ENCODE data around the gene TBC1D1.

Gene TBC1D1

DNA sequence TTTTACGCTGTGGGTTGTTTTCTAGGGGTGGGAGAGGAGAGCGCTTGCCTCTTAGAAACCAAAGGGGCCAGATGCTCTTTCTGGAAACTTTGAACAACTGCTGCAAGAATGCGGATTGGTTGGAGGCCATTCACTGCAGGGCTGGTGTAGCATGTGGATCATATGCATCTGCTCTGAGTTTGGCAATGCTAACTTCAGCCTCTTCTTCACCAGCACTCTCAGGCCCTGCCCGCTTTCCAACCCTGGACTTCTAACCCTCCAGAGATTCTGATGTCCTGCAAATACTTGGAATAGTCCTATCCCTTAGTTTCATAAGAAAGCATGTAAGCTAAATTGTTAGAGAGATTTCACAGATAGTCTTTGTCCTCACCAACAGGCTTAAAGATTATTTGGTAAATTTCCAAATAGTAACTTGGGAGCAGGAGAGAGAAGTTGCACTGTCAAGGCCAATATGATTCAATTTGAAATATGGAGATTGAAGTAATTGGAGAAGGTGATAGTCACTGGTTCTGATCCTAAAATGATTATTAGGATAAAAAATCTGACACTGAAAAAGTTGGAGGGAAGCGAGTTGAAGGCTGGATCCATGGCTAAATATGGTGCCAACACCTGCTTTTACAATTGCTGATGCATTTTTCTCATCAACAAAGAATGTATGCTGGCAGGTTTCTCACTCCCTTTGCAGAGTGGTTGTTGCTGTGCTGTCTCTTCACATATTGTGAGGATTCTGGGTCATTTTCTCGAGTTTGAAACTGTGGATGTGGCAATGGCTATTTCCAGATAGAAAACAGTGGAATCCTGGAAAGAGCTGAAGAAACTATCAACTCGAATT is 279.7 kb downstream of the TBC1D1 start:
- Histone ChIP-seq H4K20me1 (ENCODE audit: insufficient read depth, low read length) (no peaks in the 10 kb centered on the region), H2AFZ (ENCODE audit: low read length) (no peak overlapping the region), H3K4me1 (ENCODE audit: insufficient read depth, low read length, severe bottlenecking) (no peaks in the 10 kb centered on the region), H3K27me3 (ENCODE audit: insufficient read depth, low read length) (no peaks in the 10 kb centered on the region; the same call in 1 of the 2 replicates), H3K4me2 (ENCODE audit: low read length) (no peak overlapping the region), H3K9me2 (ENCODE audit: low read depth, low read length) (no peaks in the 10 kb centered on the region), H3F3A (ENCODE audit: insufficient read depth, low read length) (no peaks in the 10 kb centered on the region), H3K9ac (ENCODE audit: low read length) (no peak overlapping the region), H3K27ac (ENCODE audit: low read depth, low read length, poor library complexity, severe bottlenecking) (no peak overlapping the region), H3K4me3 (ENCODE audit: low read depth, low read length, poor library complexity, severe bottlenecking) (no peak overlapping the region), H3K79me2 (ENCODE audit: insufficient read depth, low read length) (no peaks in the 10 kb centered on the region), H3K9me3 (ENCODE audit: low read length) (no peaks in the 10 kb centered on the region), H3K36me3 (ENCODE audit: insufficient read depth, low read length) (no peaks in the 10 kb centered on the region)
- TF ChIP-seq EZH2 (IDR thresholded peaks at IDR 0.05; ENCODE audit: borderline replicate concordance, low read length), result no peak
- TF ChIP-seq, protein P1, sequence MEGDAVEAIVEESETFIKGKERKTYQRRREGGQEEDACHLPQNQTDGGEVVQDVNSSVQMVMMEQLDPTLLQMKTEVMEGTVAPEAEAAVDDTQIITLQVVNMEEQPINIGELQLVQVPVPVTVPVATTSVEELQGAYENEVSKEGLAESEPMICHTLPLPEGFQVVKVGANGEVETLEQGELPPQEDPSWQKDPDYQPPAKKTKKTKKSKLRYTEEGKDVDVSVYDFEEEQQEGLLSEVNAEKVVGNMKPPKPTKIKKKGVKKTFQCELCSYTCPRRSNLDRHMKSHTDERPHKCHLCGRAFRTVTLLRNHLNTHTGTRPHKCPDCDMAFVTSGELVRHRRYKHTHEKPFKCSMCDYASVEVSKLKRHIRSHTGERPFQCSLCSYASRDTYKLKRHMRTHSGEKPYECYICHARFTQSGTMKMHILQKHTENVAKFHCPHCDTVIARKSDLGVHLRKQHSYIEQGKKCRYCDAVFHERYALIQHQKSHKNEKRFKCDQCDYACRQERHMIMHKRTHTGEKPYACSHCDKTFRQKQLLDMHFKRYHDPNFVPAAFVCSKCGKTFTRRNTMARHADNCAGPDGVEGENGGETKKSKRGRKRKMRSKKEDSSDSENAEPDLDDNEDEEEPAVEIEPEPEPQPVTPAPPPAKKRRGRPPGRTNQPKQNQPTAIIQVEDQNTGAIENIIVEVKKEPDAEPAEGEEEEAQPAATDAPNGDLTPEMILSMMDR (IDR thresholded peaks at IDR 0.05; ENCODE audit: low read length), result no peak

DNA sequence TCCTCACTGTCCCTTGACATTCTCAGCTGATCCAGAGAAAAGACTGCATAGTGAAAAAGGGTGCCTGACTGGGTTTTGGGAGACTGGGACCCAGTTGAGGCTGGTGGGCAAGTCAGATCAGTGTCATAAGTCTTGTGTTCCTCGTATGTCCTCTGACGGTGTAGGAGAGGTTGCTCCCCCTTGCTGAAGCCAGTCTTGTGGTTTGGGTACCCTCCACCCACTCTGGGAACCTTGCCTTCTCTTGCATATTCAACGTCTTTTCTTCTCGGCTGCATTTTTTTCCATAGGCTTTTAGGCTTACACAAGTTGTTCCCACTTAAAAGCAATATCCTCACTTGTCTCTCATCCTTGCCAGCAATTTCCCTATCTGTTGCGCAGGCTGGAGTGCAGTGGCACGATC is 281.2 kb downstream of the TBC1D1 start:
- Histone ChIP-seq H3K27ac (ENCODE audit: low read depth, low read length, poor library complexity, severe bottlenecking) (no peak overlapping the region), H4K20me1 (ENCODE audit: insufficient read depth, low read length) (no peaks in the 10 kb centered on the region), H3K36me3 (ENCODE audit: insufficient read depth, low read length) (no peaks in the 10 kb centered on the region), H3K4me1 (ENCODE audit: insufficient read depth, low read length, severe bottlenecking) (no peaks in the 10 kb centered on the region), H3K4me2 (ENCODE audit: low read length) (no peak overlapping the region), H3K9me3 (ENCODE audit: low read length) (no peaks in the 10 kb centered on the region), H3K79me2 (ENCODE audit: insufficient read depth, low read length) (no peaks in the 10 kb centered on the region), H2AFZ (ENCODE audit: low read length) (no peak overlapping the region), H3K9me2 (ENCODE audit: low read depth, low read length) (no peaks in the 10 kb centered on the region), H3K27me3 (ENCODE audit: insufficient read depth, low read length) (no peaks in the 10 kb centered on the region; the same call in 1 of the 2 replicates), H3F3A (ENCODE audit: insufficient read depth, low read length) (no peaks in the 10 kb centered on the region), H3K4me3 (ENCODE audit: low read depth, low read length, poor library complexity, severe bottlenecking) (no peak overlapping the region), H3K9ac (ENCODE audit: low read length) (no peak overlapping the region)
- TF ChIP-seq, protein P1 (IDR thresholded peaks at IDR 0.05; ENCODE audit: low read length), result no peak

DNA sequence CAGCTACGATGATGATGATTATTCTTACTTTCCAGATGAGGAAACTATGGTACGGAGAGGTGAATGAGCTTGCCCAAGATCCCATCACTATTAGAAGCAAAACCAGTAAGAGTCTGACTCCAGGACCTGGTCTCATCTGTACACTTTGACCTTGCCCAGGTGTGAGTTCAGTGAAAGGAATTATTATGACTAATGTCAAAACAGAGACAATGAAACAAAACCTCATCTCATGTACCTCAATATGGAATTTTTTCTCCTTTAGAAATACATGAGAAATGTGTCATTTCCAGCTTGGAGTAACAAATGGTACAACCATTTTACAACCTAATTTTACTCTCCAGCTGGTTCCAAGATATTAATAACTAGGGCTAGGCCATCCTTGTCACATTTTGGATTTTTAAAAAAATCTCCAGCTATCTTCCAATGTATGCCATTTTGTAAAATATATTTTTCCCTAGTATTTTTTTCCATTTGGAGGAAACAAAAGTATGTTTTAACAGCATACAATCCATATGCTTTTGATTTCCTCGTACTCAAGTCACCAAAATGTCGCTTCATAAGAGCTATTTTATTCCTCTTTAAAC is 283.1 kb downstream of the TBC1D1 start:
- Histone ChIP-seq H2AFZ (ENCODE audit: low read length) (no peak overlapping the region), H3K36me3 (ENCODE audit: insufficient read depth, low read length) (no peaks in the 10 kb centered on the region), H3K79me2 (ENCODE audit: insufficient read depth, low read length) (no peaks in the 10 kb centered on the region), H3K9ac (ENCODE audit: low read length) (no peak overlapping the region), H3K27me3 (ENCODE audit: insufficient read depth, low read length) (no peaks in the 10 kb centered on the region; the same call in 1 of the 2 replicates), H3K9me2 (ENCODE audit: low read depth, low read length) (no peaks in the 10 kb centered on the region), H3K4me3 (ENCODE audit: low read depth, low read length, poor library complexity, severe bottlenecking) (no peak overlapping the region), H3K4me1 (ENCODE audit: insufficient read depth, low read length, severe bottlenecking) (peaks cover 5% of the 10 kb centered on the region), H3F3A (ENCODE audit: insufficient read depth, low read length) (no peaks in the 10 kb centered on the region), H4K20me1 (ENCODE audit: insufficient read depth, low read length) (no peaks in the 10 kb centered on the region), H3K27ac (ENCODE audit: low read depth, low read length, poor library complexity, severe bottlenecking) (no peak overlapping the region), H3K9me3 (ENCODE audit: low read length) (no peaks in the 10 kb centered on the region), H3K4me2 (ENCODE audit: low read length) (no peak overlapping the region)
- no peak for TF ChIP-seq EZH2 (IDR thresholded peaks at IDR 0.05; ENCODE audit: borderline replicate concordance, low read length)
- TF ChIP-seq, protein P1 (IDR thresholded peaks at IDR 0.05; ENCODE audit: low read length), result no peak
